Measurements from ENCODE around the gene RNF7.
"Not testable (repeated sequence)": the region's sequence is repeated elsewhere in the genome, so short reads cannot be mapped to it uniquely, and the experiment has no call there.

The RNF7 gene

GRCh38 chr3:141735770-141736465, 2.2 kb upstream of the RNF7 start:
- no peak for DNase-seq

GRCh38 chr3:141737093-141737492, 1.0 kb upstream of the RNF7 start:
- DNase-seq = no peak

- no peak for DNase-seq
Measured at GRCh38 chr3:141737678-141738021, 448 bp upstream of the RNF7 start.

GRCh38 chr3:141738891-141739363, 829 bp downstream of the RNF7 start:
- no peak for DNase-seq

- no peak for DNase-seq
Measured at GRCh38 chr3:141739731-141740130, 1.6 kb downstream of the RNF7 start.

- DNase-seq = no peak
Measured at GRCh38 chr3:141740349-141740748, 2.3 kb downstream of the RNF7 start.

- DNase-seq = no peak
Measured at GRCh38 chr3:141743305-141743704, 5.2 kb downstream of the RNF7 start.

GRCh38 chr3:141746962-141747361, 8.9 kb downstream of the RNF7 start:
- no peak for DNase-seq

- no peak for DNase-seq
Measured at GRCh38 chr3:141753399-141753798, 15.3 kb downstream of the RNF7 start.

- DNase-seq = no peak
Measured at GRCh38 chr3:141754032-141754431, 15.9 kb downstream of the RNF7 start.

GRCh38 chr3:141762552-141762951, 24.5 kb downstream of the RNF7 start:
- not testable (repeated sequence) for DNase-seq

GRCh38 chr3:141763088-141763750, 25.1 kb downstream of the RNF7 start, which contains the start of gene GRK7:
Gene GRK7 (plus strand): TSS chr3:141763408. CDS start chr3:141778285, 14,877 bp downstream.
- no peak for DNase-seq

- DNase-seq = no peak
Measured at GRCh38 chr3:141764045-141764444, 25.9 kb downstream of the RNF7 start.

GRCh38 chr3:141764465-141764864, 26.4 kb downstream of the RNF7 start:
- DNase-seq = no peak

GRCh38 chr3:141764986-141765385, 26.9 kb downstream of the RNF7 start:
- no peak for DNase-seq

GRCh38 chr3:141767066-141767465, 29.0 kb downstream of the RNF7 start:
- DNase-seq = no peak

GRCh38 chr3:141769221-141769894, 31.3 kb downstream of the RNF7 start:
- no peak for DNase-seq

- DNase-seq = no peak
Measured at GRCh38 chr3:141773676-141774075, 35.6 kb downstream of the RNF7 start.

GRCh38 chr3:141776376-141776775, 38.3 kb downstream of the RNF7 start:
- no peak for DNase-seq

GRCh38 chr3:141776885-141777284, 38.8 kb downstream of the RNF7 start:
- no peak for DNase-seq

- DNase-seq = no peak
Measured at GRCh38 chr3:141777957-141778813, 40.1 kb downstream of the RNF7 start.

- no peak for DNase-seq
Measured at GRCh38 chr3:141779667-141780066, 41.6 kb downstream of the RNF7 start.

- no peak for DNase-seq
Measured at GRCh38 chr3:141782386-141782932, 44.4 kb downstream of the RNF7 start.
